Right atrium auricular region (tissue), 2 donors: Measurements from ENCODE around the gene ARPC5L. TPM values are rescaled to one million over a fixed set of nuclear protein-coding genes. Genes with fewer than 3 reads are reported as not detected.

Source experiments
- DNase-seq: peaks from one replicate; pipeline ENCODE4 v3.0.0-alpha.2; 2019; ENCODE audit warnings: low spot score
- H3K27ac ChIP-seq, 2 donors: fragments of 200-600 bp; sonication (generic); 1 replicate in 1 of 2; 2 replicates in 1 of 2; pipeline ENCODE4 v1.5.1; 2016 to 2019
- H3K27me3 ChIP-seq, 2 donors: fragments of 200-600 bp; sonication (generic); one replicate each; pipeline versions ENCODE4 v1.5.1 to v1.6.0; 2017 to 2019
- H3K36me3 ChIP-seq: fragments of 200-600 bp; sonication (generic); one replicate; pipeline ENCODE4 v1.5.1; 2016
- H3K4me1 ChIP-seq, 2 donors: fragments of 200-600 bp; sonication (generic); one replicate each; pipeline versions ENCODE4 v1.5.1 to v1.6.0; 2017 to 2019
- H3K4me3 ChIP-seq, 2 donors: fragments of 200-600 bp; sonication (generic); 1 replicate in 1 of 2; 2 replicates in 1 of 2; pipeline ENCODE4 v1.5.1; 2017 to 2019; ENCODE audit warnings: mild to moderate bottlenecking in 1 of 2, moderate library complexity in 1 of 2
- H3K9me3 ChIP-seq, 2 donors: fragments of 200-600 bp; sonication (generic); one replicate each; pipeline ENCODE4 v1.5.1; 2019
- CTCF ChIP-seq, 2 donors: fragments of 200-600 bp; sonication (generic); IDR thresholded peaks; one replicate each; pipeline ENCODE4 v1.5.1; 2019; ENCODE audit warnings: antibody characterized with exemption in 2 of 2
- total RNA-seq, 2 donors: library from RNA; depleted of rRNA; stranded (reverse); fragments of >200 nt; gene quantifications; one replicate each; pipeline ENCODE4 v1.1.0, GENCODE V29; 2016

ARPC5L gene
- total RNA-seq, 2 donors from 2014 or later: 21.7 to 23.5 TPM

GRCh38 chr9:124854161-124854560 is 7.8 kb upstream of the ARPC5L start:
- Histone ChIP-seq H3K4me3 (no peak overlapping the region), H3K4me1 (peaks cover 0 to 23% of the 10 kb centered on the region in 2 donors), H3K36me3 (peaks cover 27% of the 10 kb centered on the region), H3K27me3 (no peaks in the 10 kb centered on the region), H3K27ac (no peak overlapping the region), H3K9me3 (no peaks in the 10 kb centered on the region)
- DNase-seq: no peak
- TF ChIP-seq CTCF (IDR thresholded peaks at IDR 0.05): no peak

GRCh38 chr9:124854822-124855221 is 7.1 kb upstream of the ARPC5L start:
- DNase-seq: no peak
- H3K27ac ChIP-seq: no peak overlapping the region
- peaks cover 34% of the 10 kb centered on the region for H3K36me3 ChIP-seq
- H3K27me3 ChIP-seq: no peaks in the 10 kb centered on the region
- peaks cover 0 to 23% of the 10 kb centered on the region in 2 donors for H3K4me1 ChIP-seq
- no peaks in the 10 kb centered on the region for H3K9me3 ChIP-seq
- no peak overlapping the region for H3K4me3 ChIP-seq
- no peak for TF ChIP-seq CTCF (IDR thresholded peaks at IDR 0.05)

- Histone ChIP-seq H3K27ac (no peak overlapping the region), H3K36me3 (peaks cover 41% of the 10 kb centered on the region), H3K4me3 (no peak overlapping the region), H3K27me3 (no peaks in the 10 kb centered on the region), H3K9me3 (no peaks in the 10 kb centered on the region), H3K4me1 (peaks cover 0 to 30% of the 10 kb centered on the region in 2 donors)
- no peak for TF ChIP-seq CTCF (IDR thresholded peaks at IDR 0.05)
- no peak for DNase-seq
These were observed 6.4 kb upstream of the ARPC5L start for GRCh38 chr9:124855566-124855943.

GRCh38 chr9:124855944-124856765 is 5.8 kb upstream of the ARPC5L start:
- no peak for DNase-seq
- H3K27me3 ChIP-seq: no peaks in the 10 kb centered on the region
- no peak overlapping the region for H3K4me3 ChIP-seq
- H3K36me3 ChIP-seq: peaks cover 47% of the 10 kb centered on the region
- H3K9me3 ChIP-seq: no peaks in the 10 kb centered on the region
- peak in 1 of 2 donors; percentile 35 for TF ChIP-seq CTCF (IDR thresholded peaks at IDR 0.05)
- H3K27ac ChIP-seq: no peak overlapping the region
- H3K4me1 ChIP-seq: peaks cover 0 to 36% of the 10 kb centered on the region in 2 donors

GRCh38 chr9:124857533-124858162 is 4.3 kb upstream of the ARPC5L start:
- Histone ChIP-seq H3K36me3 (peaks cover 47% of the 10 kb centered on the region), H3K9me3 (no peaks in the 10 kb centered on the region), H3K4me3 (no peak overlapping the region), H3K27ac (no peak overlapping the region), H3K27me3 (no peaks in the 10 kb centered on the region), H3K4me1 (peaks cover 0 to 30% of the 10 kb centered on the region in 2 donors)
- TF ChIP-seq CTCF (IDR thresholded peaks at IDR 0.05): no peak
- DNase-seq: no peak
